T-cell (primary cell): ENCODE data around the gene CELF4. TPM values are rescaled to one million over a fixed set of nuclear protein-coding genes. Genes with fewer than 3 reads are reported as not detected.

Experiments
- ATAC-seq, 4 experiments: fragments of 200-7000 bp in 3 of 4; fragments of 150-1000 bp in 1 of 4; cut with Tn5 transposase; replicated peaks in 1 of 4; 1 replicate in 3 of 4; 2 replicates in 1 of 4; pipeline ENCODE4 v1.10.0; 2021; ENCODE audit warnings: moderate library complexity in 3 of 4, mild to moderate bottlenecking in 2 of 4, moderate number of reproducible peaks in 1 of 4
- CTCF ChIA-PET, 2 donors: fragments of 300-600 bp; sonication (Branson Sonifier 250); formaldehyde crosslinking; loops; one replicate each; lab custom pipeline; 2022; ENCODE audit warnings: antibody characterized with exemption in 2 of 2; lab: Charles Lee
- POLR2A ChIA-PET, 2 donors: fragments of 300-600 bp; sonication (Branson Sonifier 250); formaldehyde crosslinking; loops; one replicate each; lab custom pipeline; 2022; ENCODE audit warnings: antibody characterized with exemption in 2 of 2; lab: Charles Lee
- DNase-seq, 35 experiments: peaks; one replicate each; pipeline versions ENCODE4 v3.0.0 to v3.0.0-alpha.2; 2013 to 2023
- H3K27ac ChIP-seq: one replicate; pipeline ENCODE4 v1.5.1; 2013; ENCODE audit warnings: low read length
- H3K27me3 ChIP-seq, 2 experiments: replicated peaks in 1 of 2; 1 replicate in 1 of 2; 2 replicates in 1 of 2; pipeline versions ENCODE4 v1.6.1 to v1.7.0; 2013; ENCODE audit warnings: low read length in 1 of 2, mixed read lengths in 1 of 2; ENCODE audit not compliant: control insufficient read depth in 2 of 2, insufficient read depth in 2 of 2; ENCODE audit errors: extremely low read depth in 1 of 2
- H3K36me3 ChIP-seq, 2 donors: 1 replicate in 1 of 2; 2 replicates in 1 of 2; pipeline versions ENCODE4 v1.6.1 to v1.7.0; 2013; ENCODE audit warnings: low read length in 1 of 2; ENCODE audit not compliant: control insufficient read depth in 2 of 2, insufficient read depth in 1 of 2; ENCODE audit errors: extremely low read depth in 1 of 2
- H3K4me1 ChIP-seq, 2 experiments: 1 replicate in 1 of 2; 2 replicates in 1 of 2; pipeline versions ENCODE4 v1.6.1 to v1.7.0; 2013; ENCODE audit warnings: low read length in 2 of 2, mixed read lengths in 1 of 2; ENCODE audit not compliant: insufficient read depth in 2 of 2, control insufficient read depth in 1 of 2; ENCODE audit errors: extremely low read depth in 1 of 2
- H3K4me3 ChIP-seq, 2 donors: 1 replicate in 1 of 2; 2 replicates in 1 of 2; pipeline versions ENCODE4 v1.5.1 to v1.7.0; 2013; ENCODE audit warnings: mild to moderate bottlenecking in 2 of 2, low read length in 1 of 2, moderate library complexity in 1 of 2; ENCODE audit not compliant: control insufficient read depth in 1 of 2; ENCODE audit errors: extremely low read depth in 1 of 2
- H3K9me3 ChIP-seq: 2 replicates; pipeline ENCODE4 v1.7.0; 2013
- H3K27ac Mint-ChIP-seq, 2 donors: one replicate each; pipeline ENCODE4 v1.8.0; 2020 to 2021; ENCODE audit warnings: mild to moderate bottlenecking in 2 of 2, mixed read lengths in 2 of 2
- H3K27me3 Mint-ChIP-seq, 2 donors: one replicate each; pipeline ENCODE4 v1.8.0; 2021 to 2022; ENCODE audit warnings: mixed read lengths in 2 of 2
- H3K36me3 Mint-ChIP-seq: one replicate; pipeline ENCODE4 v1.8.0; 2021; ENCODE audit warnings: mixed read lengths
- H3K4me1 Mint-ChIP-seq, 3 donors: one replicate each; pipeline ENCODE4 v1.8.0; 2020 to 2022; ENCODE audit warnings: mixed read lengths in 3 of 3, mild to moderate bottlenecking in 1 of 3
- H3K4me3 Mint-ChIP-seq, 3 donors: one replicate each; pipeline ENCODE4 v1.8.0; 2020 to 2022; ENCODE audit warnings: mild to moderate bottlenecking in 3 of 3, mixed read lengths in 3 of 3, moderate library complexity in 3 of 3
- H3K9me3 Mint-ChIP-seq, 3 donors: one replicate each; pipeline ENCODE4 v1.8.0; 2020 to 2022; ENCODE audit warnings: mixed read lengths in 3 of 3
- WGBS: methylation state at CpG from one replicate; pipeline ENCODE4 v1.1.5; 2013; ENCODE audit warnings: missing lambda C conversion rate; ENCODE audit not compliant: insufficient coverage; 5-methylcytosine and 5-hydroxymethylcytosine counted together
- total RNA-seq, 35 experiments: library from RNA in 6 of 35; stranded (reverse) in 6 of 35; fragments of 120-200 nt in 1 of 35; gene quantifications; one replicate each; pipeline versions ENCODE4 v1.2.1 to v1.2.4 and lab custom pipeline; 2013 to 2026

Gene CELF4
- total RNA-seq, 5 donors from 2014 or later (not counting 1 experiment from before 2014, with no cell fraction given) = not detected

DNA sequence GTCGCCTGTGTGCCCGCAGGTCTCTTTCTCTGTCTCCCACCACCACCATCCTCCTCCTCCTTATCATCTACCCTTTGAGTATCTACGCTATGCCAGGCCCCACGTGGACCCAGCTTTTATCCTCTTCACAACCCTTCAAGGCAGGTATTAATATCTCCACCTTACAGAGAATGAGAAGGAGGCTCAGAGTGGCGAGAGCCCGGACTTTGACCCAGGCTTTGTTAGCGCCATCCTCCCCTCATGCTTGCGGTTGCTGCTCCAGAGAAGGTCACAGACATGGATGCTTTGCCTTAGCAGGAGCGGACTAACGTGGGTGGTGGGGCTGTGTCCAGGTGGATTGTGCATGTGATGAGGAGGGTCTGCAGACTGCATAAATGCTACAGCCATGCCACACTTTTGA is 119.8 kb downstream of the CELF4 start:
- Histone ChIP-seq H3K27ac (no peak overlapping the region), H3K36me3 (no peaks in the 10 kb centered on the region), H3K9me3 (no peaks in the 10 kb centered on the region), H3K4me1 (no peaks in the 10 kb centered on the region), H3K27me3 (peaks cover 0 to 9% of the 10 kb centered on the region in 2 experiments), H3K4me3 (no peak overlapping the region)
- CTCF ChIA-PET = no interaction called here
- no peaks in the 10 kb centered on the region for H3K36me3 Mint-ChIP-seq
- H3K9me3 Mint-ChIP-seq = no peaks in the 10 kb centered on the region
- WGBS = 83% methylated on average over 8 of the region's 10 CpGs
- H3K27ac Mint-ChIP-seq = no peak overlapping the region
- POLR2A ChIA-PET = no interaction called here
- no peaks in the 10 kb centered on the region for H3K4me1 Mint-ChIP-seq
- DNase-seq (no peak), ATAC-seq (no peak)
- H3K4me3 Mint-ChIP-seq = no peak overlapping the region
- H3K27me3 Mint-ChIP-seq = peaks cover 5 to 7% of the 10 kb centered on the region in 2 donors

GRCh38 chr18:37445368-37445767 is 120.2 kb downstream of the CELF4 start:
- H3K9me3 ChIP-seq = no peaks in the 10 kb centered on the region
- ATAC-seq (no peak), DNase-seq (no peak)
- no peak overlapping the region for H3K27ac ChIP-seq
- H3K9me3 Mint-ChIP-seq = no peaks in the 10 kb centered on the region
- no peaks in the 10 kb centered on the region for H3K36me3 Mint-ChIP-seq
- H3K36me3 ChIP-seq = no peaks in the 10 kb centered on the region
- POLR2A ChIA-PET = no interaction called here
- 71% methylated on average over 7 of the region's 7 CpGs for WGBS
- no peak overlapping the region for H3K4me3 Mint-ChIP-seq
- peaks cover 0 to 9% of the 10 kb centered on the region in 2 experiments for H3K27me3 ChIP-seq
- no peaks in the 10 kb centered on the region for H3K4me1 ChIP-seq
- CTCF ChIA-PET = no interaction called here
- peaks cover 5 to 7% of the 10 kb centered on the region in 2 donors for H3K27me3 Mint-ChIP-seq
- H3K4me3 ChIP-seq = no peak overlapping the region
- H3K4me1 Mint-ChIP-seq = no peaks in the 10 kb centered on the region
- H3K27ac Mint-ChIP-seq = no peak overlapping the region

DNA sequence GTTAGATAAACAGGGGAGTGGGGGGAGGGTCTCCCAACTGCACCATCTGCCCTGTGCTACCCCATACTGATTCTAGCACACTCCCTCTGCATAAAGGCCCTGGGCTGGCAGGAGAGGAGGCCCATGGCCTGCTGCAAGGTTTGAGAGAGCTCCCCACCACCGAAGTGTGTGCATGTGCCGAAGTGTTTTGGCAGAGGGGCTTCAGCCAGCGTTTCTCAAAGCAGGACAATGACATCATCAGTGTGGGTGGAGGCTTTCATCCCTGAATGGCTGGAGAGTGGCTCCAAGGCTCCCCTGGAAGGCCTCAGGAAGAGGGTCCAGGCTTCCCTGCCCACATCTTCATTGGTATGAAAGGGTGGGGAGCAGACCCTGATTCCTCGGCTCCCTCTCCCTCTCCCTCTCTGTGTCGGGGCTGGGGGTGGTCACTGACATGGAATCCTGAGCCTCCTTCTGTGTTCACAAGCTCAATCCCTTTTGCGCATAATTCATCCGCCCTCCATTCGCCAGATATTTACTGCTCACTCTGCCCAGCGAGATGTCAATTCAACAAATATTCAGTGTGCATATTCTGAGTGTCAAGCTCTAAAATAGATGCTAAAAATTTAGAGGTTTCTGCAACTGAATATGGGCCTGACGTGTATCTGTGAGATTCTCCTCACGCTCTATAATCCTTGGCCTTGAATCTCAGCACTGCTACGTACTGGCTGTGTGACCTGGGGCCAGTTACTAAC is 122.1 kb downstream of the CELF4 start:
- Mint-ChIP-seq H3K9me3 (no peaks in the 10 kb centered on the region), H3K4me1 (no peaks in the 10 kb centered on the region), H3K36me3 (no peaks in the 10 kb centered on the region), H3K27me3 (peaks cover 5 to 7% of the 10 kb centered on the region in 2 donors), H3K27ac (no peak overlapping the region), H3K4me3 (no peak overlapping the region)
- no peaks in the 10 kb centered on the region for H3K9me3 ChIP-seq
- no peak for DNase-seq
- H3K36me3 ChIP-seq = no peaks in the 10 kb centered on the region
- POLR2A ChIA-PET = no interaction called here
- no peak for ATAC-seq
- 62% methylated on average over 5 of the region's 12 CpGs for WGBS
- CTCF ChIA-PET = no interaction called here
- peaks cover 0 to 12% of the 10 kb centered on the region in 2 experiments for H3K27me3 ChIP-seq
- H3K27ac ChIP-seq = no peak overlapping the region
- no peak overlapping the region for H3K4me3 ChIP-seq
- no peaks in the 10 kb centered on the region for H3K4me1 ChIP-seq

- H3K4me1 ChIP-seq = no peaks in the 10 kb centered on the region
- H3K4me1 Mint-ChIP-seq = no peaks in the 10 kb centered on the region
- no peak overlapping the region for H3K4me3 Mint-ChIP-seq
- H3K36me3 ChIP-seq = no peaks in the 10 kb centered on the region
- CTCF ChIA-PET = no interaction called here
- POLR2A ChIA-PET = no interaction called here
- no peak overlapping the region for H3K4me3 ChIP-seq
- no peaks in the 10 kb centered on the region for H3K9me3 Mint-ChIP-seq
- H3K27ac Mint-ChIP-seq = no peak overlapping the region
- H3K27ac ChIP-seq = no peak overlapping the region
- H3K27me3 ChIP-seq = peaks cover 0 to 12% of the 10 kb centered on the region in 2 experiments
- WGBS = 84% methylated on average over 11 of the region's 11 CpGs
- no peak for ATAC-seq
- no peak for DNase-seq
- no peaks in the 10 kb centered on the region for H3K36me3 Mint-ChIP-seq
- peaks cover 5 to 7% of the 10 kb centered on the region in 2 donors for H3K27me3 Mint-ChIP-seq
- no peaks in the 10 kb centered on the region for H3K9me3 ChIP-seq
Measured at GRCh38 chr18:37442477-37442876, 123.1 kb downstream of the CELF4 start.

DNA sequence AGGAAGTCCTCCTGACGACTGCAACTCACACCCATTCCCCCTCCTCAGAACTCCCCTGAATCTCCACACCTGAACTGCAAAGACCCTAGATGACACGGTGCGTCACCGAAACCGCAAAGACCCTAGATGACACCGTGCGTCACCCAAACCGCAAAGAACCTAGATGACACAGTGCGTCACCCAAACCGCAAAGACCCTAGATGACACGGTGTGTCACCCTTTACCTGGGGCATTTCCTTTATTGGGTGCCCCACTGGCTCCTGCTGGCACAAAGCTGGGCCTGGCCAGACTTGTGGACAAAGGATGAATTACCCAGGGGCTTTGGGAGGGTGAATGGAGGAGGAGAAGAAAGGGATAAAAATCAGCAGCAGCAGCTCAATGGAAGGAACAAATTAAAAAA is 123.8 kb downstream of the CELF4 start:
- no peak overlapping the region for H3K4me3 Mint-ChIP-seq
- H3K9me3 ChIP-seq = no peaks in the 10 kb centered on the region
- no peaks in the 10 kb centered on the region for H3K4me1 Mint-ChIP-seq
- CTCF ChIA-PET = no interaction called here
- WGBS = 66% methylated on average over 11 of the region's 11 CpGs
- DNase-seq = no peak
- POLR2A ChIA-PET = no interaction called here
- no peaks in the 10 kb centered on the region for H3K36me3 ChIP-seq
- no peaks in the 10 kb centered on the region for H3K9me3 Mint-ChIP-seq
- H3K27me3 ChIP-seq = peaks cover 0 to 16% of the 10 kb centered on the region in 2 experiments
- H3K36me3 Mint-ChIP-seq = no peaks in the 10 kb centered on the region
- no peak for ATAC-seq
- H3K27me3 Mint-ChIP-seq = peaks cover 5 to 12% of the 10 kb centered on the region in 2 donors
- H3K27ac ChIP-seq = no peak overlapping the region
- no peak overlapping the region for H3K27ac Mint-ChIP-seq
- no peaks in the 10 kb centered on the region for H3K4me1 ChIP-seq
- no peak overlapping the region for H3K4me3 ChIP-seq

DNA sequence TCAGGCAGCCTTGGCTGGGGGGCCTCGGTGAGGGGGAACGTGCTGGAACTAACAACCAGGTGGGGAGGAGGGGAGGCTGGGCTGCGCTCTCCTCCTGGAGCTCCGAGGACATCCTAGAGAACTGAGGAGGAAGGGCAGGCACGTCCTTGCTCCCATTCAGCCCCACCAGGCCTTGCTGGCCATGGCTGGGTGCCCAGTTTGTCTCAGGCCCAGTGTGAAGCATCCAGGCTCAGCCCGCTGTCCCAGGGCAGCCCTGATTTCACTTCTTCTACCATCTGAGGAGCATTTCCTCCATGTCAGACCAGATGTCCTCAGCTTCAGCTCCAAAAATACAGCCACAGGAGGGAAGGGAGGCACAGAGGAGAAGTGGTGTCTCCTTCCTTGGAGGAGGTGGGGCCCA is 125.4 kb downstream of the CELF4 start:
- Histone ChIP-seq H3K36me3 (no peaks in the 10 kb centered on the region), H3K27me3 (peaks cover 0 to 23% of the 10 kb centered on the region in 2 experiments), H3K4me3 (no peak overlapping the region), H3K27ac (no peak overlapping the region), H3K4me1 (no peaks in the 10 kb centered on the region), H3K9me3 (no peaks in the 10 kb centered on the region)
- ChIA-PET CTCF (no interaction called here), POLR2A (no interaction called here)
- WGBS = 69% methylated on average over 3 of the region's 6 CpGs
- peaks cover 0 to 4% (median 0%) of the 10 kb centered on the region in 3 donors for H3K4me1 Mint-ChIP-seq
- ATAC-seq (no peak), DNase-seq (no peak)
- H3K36me3 Mint-ChIP-seq = no peaks in the 10 kb centered on the region
- H3K27me3 Mint-ChIP-seq = peaks cover 5 to 18% of the 10 kb centered on the region in 2 donors
- no peaks in the 10 kb centered on the region for H3K9me3 Mint-ChIP-seq
- H3K4me3 Mint-ChIP-seq = no peak overlapping the region
- H3K27ac Mint-ChIP-seq = no peak overlapping the region
